Vagina (tissue), 2 donors: ENCODE measurements around the gene OPALIN.

Experiments
- POLR2AphosphoS5 ChIP-seq, 2 donors: sonication (generic); formaldehyde crosslinking; IDR thresholded peaks; one replicate each; pipeline ENCODE4 v1.9.0; 2017; ENCODE audit warnings: antibody characterized with exemption in 2 of 2, mild to moderate bottlenecking in 2 of 2, low read depth in 1 of 2; ENCODE audit not compliant: insufficient read depth in 1 of 2
- TF ChIP-seq, protein P1 (sequence below), 3 experiments: fragments of 450-650 bp in 2 of 3; fragments of 200-600 bp in 1 of 3; sonication (generic) in 1 of 3; IDR thresholded peaks; one replicate each; pipeline ENCODE4 v1.5.1; 2017 to 2019; ENCODE audit warnings: antibody characterized with exemption in 3 of 3, mild to moderate bottlenecking in 2 of 3, moderate library complexity in 2 of 3

DNA sequence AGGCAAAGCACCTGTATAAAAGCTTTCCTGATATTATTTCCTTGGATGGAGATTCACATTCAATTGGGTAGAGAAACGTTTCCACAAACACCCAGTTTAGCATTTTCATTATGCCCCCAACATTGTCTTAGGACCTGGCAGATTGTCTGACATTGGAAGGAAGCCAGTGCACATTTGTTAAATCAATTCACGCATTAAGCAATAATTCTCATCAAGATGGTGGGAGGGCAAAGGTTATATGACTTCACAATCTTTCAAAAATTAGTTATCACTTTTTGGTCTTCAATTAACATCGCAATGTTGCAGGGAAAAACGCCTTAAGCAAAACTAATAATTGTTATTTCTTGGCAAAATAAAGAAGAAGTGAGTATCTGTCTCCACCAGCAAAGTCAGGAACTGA is 16.4 kb downstream of the OPALIN start:
- TF ChIP-seq, protein P1, sequence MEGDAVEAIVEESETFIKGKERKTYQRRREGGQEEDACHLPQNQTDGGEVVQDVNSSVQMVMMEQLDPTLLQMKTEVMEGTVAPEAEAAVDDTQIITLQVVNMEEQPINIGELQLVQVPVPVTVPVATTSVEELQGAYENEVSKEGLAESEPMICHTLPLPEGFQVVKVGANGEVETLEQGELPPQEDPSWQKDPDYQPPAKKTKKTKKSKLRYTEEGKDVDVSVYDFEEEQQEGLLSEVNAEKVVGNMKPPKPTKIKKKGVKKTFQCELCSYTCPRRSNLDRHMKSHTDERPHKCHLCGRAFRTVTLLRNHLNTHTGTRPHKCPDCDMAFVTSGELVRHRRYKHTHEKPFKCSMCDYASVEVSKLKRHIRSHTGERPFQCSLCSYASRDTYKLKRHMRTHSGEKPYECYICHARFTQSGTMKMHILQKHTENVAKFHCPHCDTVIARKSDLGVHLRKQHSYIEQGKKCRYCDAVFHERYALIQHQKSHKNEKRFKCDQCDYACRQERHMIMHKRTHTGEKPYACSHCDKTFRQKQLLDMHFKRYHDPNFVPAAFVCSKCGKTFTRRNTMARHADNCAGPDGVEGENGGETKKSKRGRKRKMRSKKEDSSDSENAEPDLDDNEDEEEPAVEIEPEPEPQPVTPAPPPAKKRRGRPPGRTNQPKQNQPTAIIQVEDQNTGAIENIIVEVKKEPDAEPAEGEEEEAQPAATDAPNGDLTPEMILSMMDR (IDR thresholded peaks at IDR 0.05): no peak
- no peak for TF ChIP-seq POLR2AphosphoS5 (IDR thresholded peaks at IDR 0.05; ENCODE audit: insufficient read depth in 1 of 2, low read depth in 1 of 2)
